Activated naive CD4-positive, alpha-beta T cell treated with anti-CD3 and anti-CD28 coated beads, Interleukin-2, amount 50 U/mL, for 72 hours (primary cell): ENCODE results near the gene EIF5. TPM values are rescaled to one million over a fixed set of nuclear protein-coding genes. Genes with fewer than 3 reads are reported as not detected.
"Not testable (repeated sequence)": the region's sequence is repeated elsewhere in the genome, so short reads cannot be mapped to it uniquely, and the experiment has no call there.

Experiments
- ATAC-seq, 2 donors: fragments of 150-1000 bp; cut with Tn5 transposase; 2 replicates each; pipeline ENCODE4 v1.10.0; 2021; ENCODE audit warnings: mild to moderate bottlenecking in 2 of 2, moderate library complexity in 2 of 2
- DNase-seq, 2 donors: peaks; one replicate each; pipeline ENCODE4 v3.0.0; 2021 to 2022; ENCODE audit warnings: low spot score in 2 of 2
- H3K27ac Mint-ChIP-seq, 2 donors: one replicate each; pipeline ENCODE4 v1.8.0; 2022; ENCODE audit warnings: mild to moderate bottlenecking in 2 of 2, mixed read lengths in 2 of 2
- H3K36me3 Mint-ChIP-seq, 2 donors: one replicate each; pipeline ENCODE4 v1.8.0; 2022; ENCODE audit warnings: mixed read lengths in 2 of 2
- H3K9me3 Mint-ChIP-seq, 2 donors: one replicate each; pipeline ENCODE4 v1.8.0; 2022; ENCODE audit warnings: mixed read lengths in 2 of 2
- total RNA-seq, 2 donors: library from RNA; stranded (reverse); gene quantifications; one replicate each; pipeline ENCODE4 v1.2.3, GENCODE V29; 2022

The EIF5 gene
- total RNA-seq, 2 donors from 2014 or later, result 154 to 243 TPM

GRCh38 chr14:103343905-103344797, 10.1 kb downstream of the EIF5 start:
- DNase-seq (no peak), ATAC-seq (no peak)
- peaks cover 20 to 31% of the 10 kb centered on the region in 2 donors for H3K36me3 Mint-ChIP-seq
- H3K27ac Mint-ChIP-seq, result peak overlapping the region; percentile 48 to 93
- H3K9me3 Mint-ChIP-seq, result no peaks in the 10 kb centered on the region

GRCh38 chr14:103346286-103346685, 12.2 kb downstream of the EIF5 start:
- DNase-seq (no peak), ATAC-seq (no peak)
- Mint-ChIP-seq H3K27ac (peak overlapping the region in 1 of 2 donors; percentile 89), H3K9me3 (no peaks in the 10 kb centered on the region), H3K36me3 (peaks cover 5 to 17% of the 10 kb centered on the region in 2 donors)

- no peaks in the 10 kb centered on the region for H3K9me3 Mint-ChIP-seq
- ATAC-seq (peak in 1 of 2 donors; percentile 16), DNase-seq (no peak)
- H3K36me3 Mint-ChIP-seq, result peaks cover 2 to 8% of the 10 kb centered on the region in 2 donors
- peak overlapping the region in 1 of 2 donors; percentile 40 for H3K27ac Mint-ChIP-seq
These were observed 13.2 kb downstream of the EIF5 start for GRCh38 chr14:103347091-103347815.

GRCh38 chr14:103348154-103348553, 14.1 kb downstream of the EIF5 start:
- Mint-ChIP-seq H3K36me3 (peaks cover 0 to 2% of the 10 kb centered on the region in 2 donors), H3K9me3 (no peaks in the 10 kb centered on the region), H3K27ac (peak overlapping the region in 1 of 2 donors; percentile 25)
- ATAC-seq, result peak in 1 of 2 donors; percentile 12
- DNase-seq, result no peak

- no peak for DNase-seq
- ATAC-seq, result peak in 1 of 2 donors; percentile 20
- Mint-ChIP-seq H3K36me3 (no peaks in the 10 kb centered on the region), H3K9me3 (no peaks in the 10 kb centered on the region), H3K27ac (no peak overlapping the region)
These were observed 15.9 kb downstream of the EIF5 start for GRCh38 chr14:103349982-103350381.

- ATAC-seq (no peak), DNase-seq (no peak)
- Mint-ChIP-seq H3K36me3 (no peaks in the 10 kb centered on the region), H3K9me3 (no peaks in the 10 kb centered on the region), H3K27ac (no peak overlapping the region)
These were observed 19.3 kb downstream of the EIF5 start for GRCh38 chr14:103353362-103353761.

- no peaks in the 10 kb centered on the region for H3K36me3 Mint-ChIP-seq
- no peak for ATAC-seq
- no peak for DNase-seq
- no peaks in the 10 kb centered on the region for H3K9me3 Mint-ChIP-seq
- no peak overlapping the region for H3K27ac Mint-ChIP-seq
These were observed 20.1 kb downstream of the EIF5 start for GRCh38 chr14:103354141-103354540.

GRCh38 chr14:103356024-103356682, 22.1 kb downstream of the EIF5 start:
- DNase-seq (no peak), ATAC-seq (no peak)
- Mint-ChIP-seq H3K27ac (peak overlapping the region in 1 of 2 donors; percentile 74), H3K36me3 (no peaks in the 10 kb centered on the region), H3K9me3 (peaks cover 0 to 4% of the 10 kb centered on the region in 2 donors)

GRCh38 chr14:103357552-103357951, 23.5 kb downstream of the EIF5 start:
- ATAC-seq, H3K9me3 Mint-ChIP-seq, DNase-seq, H3K36me3 Mint-ChIP-seq: not testable (repeated sequence)
- peak overlapping the region in 1 of 2 donors; percentile 37 for H3K27ac Mint-ChIP-seq

- Mint-ChIP-seq H3K9me3 (peaks cover 7 to 16% of the 10 kb centered on the region in 2 donors), H3K27ac (no peak overlapping the region), H3K36me3 (peaks cover 9 to 22% of the 10 kb centered on the region in 2 donors)
- ATAC-seq (no peak), DNase-seq (no peak)
These were observed 26.5 kb downstream of the EIF5 start for GRCh38 chr14:103360548-103360947.

- no peak overlapping the region for H3K27ac Mint-ChIP-seq
- ATAC-seq (peak; percentile 59 to 89), DNase-seq (no peak)
These were observed 27.8 kb downstream of the EIF5 start for GRCh38 chr14:103361867-103362266.

GRCh38 chr14:103362780-103363179, 28.7 kb downstream of the EIF5 start:
- peaks cover 9 to 22% of the 10 kb centered on the region in 2 donors for H3K36me3 Mint-ChIP-seq
- peaks cover 7 to 16% of the 10 kb centered on the region in 2 donors for H3K9me3 Mint-ChIP-seq
- peak overlapping the region in 1 of 2 donors; percentile 35 for H3K27ac Mint-ChIP-seq
- ATAC-seq (no peak), DNase-seq (no peak)

More at GRCh38 chr14:103361867-103362266, 27.8 kb downstream of the EIF5 start:
- H3K36me3 Mint-ChIP-seq, result peaks cover 9 to 22% of the 10 kb centered on the region in 2 donors
- peaks cover 7 to 16% of the 10 kb centered on the region in 2 donors for H3K9me3 Mint-ChIP-seq

- ATAC-seq, result no peak
- no peak overlapping the region for H3K27ac Mint-ChIP-seq
- no peak for DNase-seq
- peaks cover 9 to 22% of the 10 kb centered on the region in 2 donors for H3K36me3 Mint-ChIP-seq
- H3K9me3 Mint-ChIP-seq, result peaks cover 7 to 9% of the 10 kb centered on the region in 2 donors
These were observed 32.7 kb downstream of the EIF5 start for GRCh38 chr14:103366741-103367140.

- peaks cover 7 to 8% of the 10 kb centered on the region in 2 donors for H3K9me3 Mint-ChIP-seq
- DNase-seq (no peak), ATAC-seq (no peak)
- H3K27ac Mint-ChIP-seq, result no peak overlapping the region
- H3K36me3 Mint-ChIP-seq, result peaks cover 9 to 13% of the 10 kb centered on the region in 2 donors
These were observed 34.0 kb downstream of the EIF5 start for GRCh38 chr14:103367995-103368394.

GRCh38 chr14:103370087-103370486, 36.0 kb downstream of the EIF5 start:
- Mint-ChIP-seq H3K36me3 (no peaks in the 10 kb centered on the region), H3K9me3 (no peaks in the 10 kb centered on the region), H3K27ac (no peak overlapping the region)
- ATAC-seq (no peak), DNase-seq (no peak)

- no peak for DNase-seq
- no peak overlapping the region for H3K27ac Mint-ChIP-seq
- no peaks in the 10 kb centered on the region for H3K36me3 Mint-ChIP-seq
- ATAC-seq, result no peak
- no peaks in the 10 kb centered on the region for H3K9me3 Mint-ChIP-seq
These were observed 38.0 kb downstream of the EIF5 start for GRCh38 chr14:103372017-103372416.
